Astrocyte (in vitro differentiated cells and primary cell): ENCODE data around the gene FN3K. TPM values are rescaled to one million over a fixed set of nuclear protein-coding genes. Genes with fewer than 3 reads are reported as not detected.
A peak's percentile ranks its signal among the peaks of the same experiment; 100 is the strongest.

Experiments used
- DNase-seq: peaks from one replicate; pipeline ENCODE4 v3.0.0-alpha.2; 2010; ENCODE audit warnings: low read depth
- FAIRE-seq: peaks from 2 replicates; lab custom pipeline; 2011; peaks lifted over from hg19 to GRCh38; lab: Jason Lieb, UNC
- H2AFZ ChIP-seq: 2 replicates; pipeline ENCODE4 v1.6.0; 2012; ENCODE audit warnings: low read depth, low read length, inconsistent platforms
- H3K27ac ChIP-seq: 2 replicates; pipeline ENCODE4 v1.5.1; 2011; ENCODE audit warnings: low read depth, low read length, inconsistent platforms
- H3K27me3 ChIP-seq: 2 replicates; pipeline ENCODE4 v1.6.0; 2011; ENCODE audit warnings: low read length, inconsistent platforms; ENCODE audit not compliant: insufficient read depth
- H3K36me3 ChIP-seq: 2 replicates; pipeline ENCODE4 v1.5.1; 2011; ENCODE audit warnings: low read length, inconsistent platforms; ENCODE audit not compliant: insufficient read depth
- H3K4me1 ChIP-seq: 2 replicates; pipeline ENCODE4 v1.5.1; 2011; ENCODE audit warnings: low read length, inconsistent platforms; ENCODE audit not compliant: insufficient read depth
- H3K4me2 ChIP-seq: 2 replicates; pipeline ENCODE4 v1.6.0; 2012; ENCODE audit warnings: low read length, inconsistent platforms
- H3K4me3 ChIP-seq: 2 replicates; pipeline ENCODE4 v1.5.1; 2011; ENCODE audit warnings: low read depth, mild to moderate bottlenecking, low read length, inconsistent platforms; ENCODE audit not compliant: insufficient read depth
- H3K79me2 ChIP-seq: 2 replicates; pipeline ENCODE4 v1.6.0; 2012; ENCODE audit warnings: mild to moderate bottlenecking, low read length, inconsistent platforms; ENCODE audit not compliant: insufficient read depth
- H3K9ac ChIP-seq: 2 replicates; pipeline ENCODE4 v1.6.0; 2012; ENCODE audit warnings: mild to moderate bottlenecking, low read length, inconsistent platforms
- H3K9me3 ChIP-seq: 2 replicates; pipeline ENCODE4 v1.5.1; 2012; ENCODE audit warnings: low read depth, mild to moderate bottlenecking, low read length, inconsistent platforms; ENCODE audit not compliant: insufficient read depth
- H4K20me1 ChIP-seq: 2 replicates; pipeline ENCODE4 v1.6.0; 2012; ENCODE audit warnings: low read length, inconsistent platforms; ENCODE audit not compliant: insufficient read depth
- H3K27ac Mint-ChIP-seq: one replicate; pipeline ENCODE4 v1.8.0; 2021; ENCODE audit warnings: mild to moderate bottlenecking, mixed read lengths; ENCODE audit not compliant: unreplicated experiment
- H3K27me3 Mint-ChIP-seq: one replicate; pipeline ENCODE4 v1.8.0; 2021; ENCODE audit warnings: low read depth, mixed read lengths; ENCODE audit not compliant: unreplicated experiment
- H3K36me3 Mint-ChIP-seq: one replicate; pipeline ENCODE4 v1.8.0; 2021; ENCODE audit warnings: low read depth, mixed read lengths; ENCODE audit not compliant: unreplicated experiment
- H3K4me1 Mint-ChIP-seq: one replicate; pipeline ENCODE4 v1.8.0; 2021; ENCODE audit warnings: low read depth, mixed read lengths; ENCODE audit not compliant: unreplicated experiment
- H3K4me3 Mint-ChIP-seq: one replicate; pipeline ENCODE4 v1.8.0; 2021; ENCODE audit warnings: mild to moderate bottlenecking, moderate library complexity, mixed read lengths; ENCODE audit not compliant: unreplicated experiment
- H3K9me3 Mint-ChIP-seq: one replicate; pipeline ENCODE4 v1.8.0; 2021; ENCODE audit warnings: mild to moderate bottlenecking, mixed read lengths; ENCODE audit not compliant: unreplicated experiment
- CTCF ChIP-seq: IDR thresholded peaks from 2 replicates; pipeline ENCODE4 v1.5.1; 2011; ENCODE audit warnings: low read depth, mild to moderate bottlenecking, inconsistent platforms, low read length, moderate library complexity; ENCODE audit not compliant: insufficient read depth
- EZH2 ChIP-seq: IDR thresholded peaks from 2 replicates; pipeline ENCODE4 v1.6.1; 2012; ENCODE audit warnings: mild to moderate bottlenecking, low read length, inconsistent platforms; ENCODE audit not compliant: insufficient read depth
- total RNA-seq: library from RNA; stranded (reverse); gene quantifications from 2 replicates; pipeline ENCODE4 v1.2.1, GENCODE V29; 2021

FN3K gene
- total RNA-seq, 1 donor from 2014 or later, result 4.1 TPM

GRCh38 chr17:82786427-82786826 is 51.0 kb downstream of the FN3K start:
- no peaks in the 10 kb centered on the region for H3K36me3 ChIP-seq
- H3K4me3 ChIP-seq, result no peak overlapping the region
- Mint-ChIP-seq H3K27me3 (no peaks in the 10 kb centered on the region), H3K36me3 (peaks cover 9% of the 10 kb centered on the region), H3K9me3 (no peaks in the 10 kb centered on the region), H3K4me3 (no peak overlapping the region), H3K4me1 (peaks cover 3% of the 10 kb centered on the region), H3K27ac (no peak overlapping the region)
- H3K27ac ChIP-seq, result no peak overlapping the region
- H2AFZ ChIP-seq, result no peak overlapping the region
- H3K9ac ChIP-seq, result no peak overlapping the region
- peaks cover 28% of the 10 kb centered on the region for H4K20me1 ChIP-seq
- FAIRE-seq (no peak), DNase-seq (no peak)
- H3K4me2 ChIP-seq, result no peak overlapping the region
- H3K4me1 ChIP-seq, result peaks cover 8% of the 10 kb centered on the region
- H3K27me3 ChIP-seq, result no peaks in the 10 kb centered on the region
- no peak for TF ChIP-seq EZH2
- peaks cover 27% of the 10 kb centered on the region for H3K79me2 ChIP-seq
- no peaks in the 10 kb centered on the region for H3K9me3 ChIP-seq

GRCh38 chr17:82787081-82787848 is 51.9 kb downstream of the FN3K start:
- H3K4me1 Mint-ChIP-seq, result peaks cover 8% of the 10 kb centered on the region
- H3K9me3 Mint-ChIP-seq, result no peaks in the 10 kb centered on the region
- Histone ChIP-seq H3K4me3 (no peak overlapping the region), H3K27ac (peak overlapping the region; percentile 32), H3K36me3 (no peaks in the 10 kb centered on the region), H3K4me2 (peak overlapping the region; percentile 49), H3K27me3 (no peaks in the 10 kb centered on the region), H3K4me1 (peaks cover 12% of the 10 kb centered on the region), H2AFZ (no peak overlapping the region), H3K79me2 (peaks cover 30% of the 10 kb centered on the region), H3K9me3 (no peaks in the 10 kb centered on the region), H3K9ac (peak overlapping the region; percentile 49), H4K20me1 (peaks cover 26% of the 10 kb centered on the region)
- H3K36me3 Mint-ChIP-seq, result peaks cover 11% of the 10 kb centered on the region
- no peak overlapping the region for H3K27ac Mint-ChIP-seq
- H3K4me3 Mint-ChIP-seq, result no peak overlapping the region
- DNase-seq (peak; percentile 79), FAIRE-seq (no peak)
- TF ChIP-seq EZH2 (no peak), CTCF (no peak)
- H3K27me3 Mint-ChIP-seq, result no peaks in the 10 kb centered on the region

GRCh38 chr17:82788206-82789001 is 53.0 kb downstream of the FN3K start:
- Histone ChIP-seq H4K20me1 (peaks cover 29% of the 10 kb centered on the region), H2AFZ (no peak overlapping the region), H3K4me2 (no peak overlapping the region), H3K79me2 (peaks cover 38% of the 10 kb centered on the region), H3K27ac (no peak overlapping the region), H3K36me3 (no peaks in the 10 kb centered on the region), H3K4me1 (peaks cover 12% of the 10 kb centered on the region), H3K9me3 (no peaks in the 10 kb centered on the region), H3K4me3 (no peak overlapping the region), H3K27me3 (no peaks in the 10 kb centered on the region), H3K9ac (peak overlapping the region; percentile 2)
- H3K36me3 Mint-ChIP-seq, result peaks cover 7% of the 10 kb centered on the region
- H3K9me3 Mint-ChIP-seq, result no peaks in the 10 kb centered on the region
- FAIRE-seq (no peak), DNase-seq (no peak)
- H3K4me1 Mint-ChIP-seq, result peaks cover 8% of the 10 kb centered on the region
- no peak overlapping the region for H3K4me3 Mint-ChIP-seq
- no peak for TF ChIP-seq CTCF
- TF ChIP-seq EZH2, result no peak
- no peak overlapping the region for H3K27ac Mint-ChIP-seq
- no peaks in the 10 kb centered on the region for H3K27me3 Mint-ChIP-seq
